Right renal cortex interstitium (tissue), 3 donors: ENCODE measurements around the gene L1CAM. TPM values are rescaled to one million over a fixed set of nuclear protein-coding genes. Genes with fewer than 3 reads are reported as not detected.
"Not testable (repeated sequence)": the region's sequence is repeated elsewhere in the genome, so short reads cannot be mapped to it uniquely, and the experiment has no call there.

Experiments used
- DNase-seq, 3 donors: peaks; one replicate each; pipeline ENCODE4 v3.0.0-alpha.2; 2013; ENCODE audit warnings: low read depth in 3 of 3, low spot score in 2 of 3
- polyA plus RNA-seq, 3 donors: library from polyadenylated mRNA; unstranded; fragments of 120-200 nt; gene quantifications; one replicate each; pipeline ENCODE4 v1.2.1, GENCODE V29; 2013; ENCODE audit not compliant: insufficient read length in 3 of 3

L1CAM gene
- polyA plus RNA-seq, 3 donors: 39.8 to 50.8 (median 47.8) TPM

GRCh38 chrX:153831429-153832150 lies 54.4 kb downstream of the L1CAM start:
- DNase-seq: no peak

DNA sequence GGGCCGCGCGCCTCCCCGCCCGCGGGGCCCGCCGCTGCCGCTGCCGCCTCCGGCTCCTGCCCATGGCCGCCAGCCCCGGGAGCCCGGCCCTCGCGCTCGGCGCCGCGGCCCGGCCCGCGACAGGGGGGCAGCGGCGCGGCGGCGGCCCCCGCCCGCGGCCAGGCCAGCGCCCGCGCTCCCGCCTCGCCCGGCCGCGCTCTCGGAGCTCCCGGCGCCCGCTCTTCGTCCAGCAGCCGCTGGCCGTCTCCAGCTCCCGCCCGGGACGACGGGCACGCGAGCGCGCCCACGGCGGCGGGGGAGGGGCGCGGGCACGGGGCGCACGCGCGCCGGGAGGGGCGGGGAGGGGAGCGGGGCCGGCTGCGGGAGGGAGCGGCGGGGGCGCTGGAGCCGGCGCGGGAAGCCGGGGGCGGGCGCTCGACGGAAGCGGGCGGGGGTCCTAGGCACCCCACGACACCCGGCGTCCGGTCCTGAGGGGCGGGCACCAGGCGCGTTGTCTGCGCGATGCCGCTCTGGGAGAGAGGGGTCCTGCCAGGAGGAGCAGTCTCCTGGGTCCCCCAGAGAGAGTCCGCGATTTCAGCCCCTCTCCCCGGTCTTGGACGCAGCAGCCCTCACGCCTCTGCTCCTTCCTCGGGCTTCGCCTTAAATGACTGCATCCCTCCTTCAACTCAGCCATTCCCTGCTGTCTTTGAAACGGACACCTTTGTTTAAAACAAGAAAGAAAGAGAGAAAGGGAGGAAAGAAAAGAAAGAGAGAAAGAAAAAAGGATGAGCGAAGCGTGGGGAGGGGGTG lies 55.1 kb downstream of the L1CAM start:
- no peak for DNase-seq

- DNase-seq: no peak
Observed at GRCh38 chrX:153829799-153830639, 56.0 kb downstream of the L1CAM start, which contains the start of gene PDZD4. Gene PDZD4 (minus strand): TSS chrX:153830544. CDS start chrX:153830298, 246 bp downstream.

DNA sequence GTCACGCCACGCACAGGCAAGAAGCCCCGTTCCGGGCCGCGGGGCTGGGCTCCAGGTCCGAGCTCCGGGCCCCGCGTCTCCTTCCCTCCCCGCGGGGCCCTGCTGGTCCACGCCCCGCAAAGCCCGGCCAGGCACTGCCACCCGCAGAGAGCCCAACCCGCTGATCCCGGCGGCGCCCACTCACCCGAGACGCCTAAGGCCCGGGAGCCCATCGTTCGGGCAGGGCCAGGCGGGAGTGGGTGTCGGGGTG lies 56.5 kb downstream of the L1CAM start:
- no peak for DNase-seq

DNA sequence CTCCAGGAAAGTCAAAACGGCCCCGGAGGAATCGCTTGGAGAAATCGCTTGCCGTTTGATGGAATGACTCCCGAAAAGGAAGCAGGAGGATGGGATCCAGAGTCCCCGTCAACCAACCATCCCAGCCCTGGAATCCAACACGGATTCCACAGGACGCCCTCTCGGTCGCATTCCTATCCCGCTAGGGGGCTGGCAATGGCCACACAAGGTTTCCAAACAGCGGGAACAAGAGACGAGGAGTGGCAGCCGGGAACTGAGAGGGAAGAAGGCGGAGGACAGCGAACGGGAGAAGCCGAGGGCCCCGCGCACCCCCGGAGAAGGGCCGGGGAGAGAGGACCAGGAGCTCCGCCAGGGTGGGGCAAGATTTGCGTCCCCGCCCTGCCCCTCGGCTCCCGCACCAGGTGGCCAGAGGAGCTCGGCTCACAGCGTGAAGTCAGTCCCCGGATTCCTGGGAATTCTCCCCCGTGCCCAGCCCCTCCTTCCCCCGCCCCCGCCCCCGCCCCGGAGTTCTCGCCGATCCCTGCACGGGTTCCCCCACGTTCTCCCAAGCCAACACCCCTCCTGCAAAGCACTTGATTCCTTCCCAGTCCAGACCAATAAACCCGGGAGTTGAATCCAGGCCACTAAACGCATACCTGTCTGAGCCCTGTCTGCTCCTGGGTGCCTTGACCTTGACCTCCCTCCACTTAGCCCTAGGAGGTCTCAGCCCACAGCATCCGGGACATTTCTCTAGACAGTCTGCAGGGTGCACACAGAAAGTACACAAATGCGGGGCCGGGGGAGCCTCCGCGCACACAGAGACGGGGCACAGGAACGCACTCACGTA lies 57.0 kb downstream of the L1CAM start:
- DNase-seq: no peak

DNA sequence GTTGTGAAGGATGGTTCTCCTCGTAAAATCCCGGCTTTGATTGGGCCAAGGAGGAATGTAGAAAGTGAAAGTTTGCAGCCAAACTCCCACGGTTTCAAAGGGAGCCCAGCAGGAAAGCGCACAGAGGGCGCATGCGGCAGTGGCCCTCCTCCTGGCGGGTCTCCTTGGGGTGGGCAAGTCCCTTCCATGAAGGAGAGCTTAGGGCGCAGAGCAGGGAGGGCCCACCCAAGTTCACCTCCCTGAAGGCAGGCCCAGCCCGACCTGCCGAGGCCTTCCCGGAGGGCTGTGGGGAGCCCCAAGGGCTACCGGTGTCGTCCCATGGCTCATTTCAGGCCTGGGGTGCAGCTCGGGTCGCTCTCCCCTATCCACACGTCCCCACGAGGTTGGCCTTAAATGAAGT lies 57.7 kb downstream of the L1CAM start:
- DNase-seq: no peak

GRCh38 chrX:153827903-153828302 lies 58.1 kb downstream of the L1CAM start:
- no peak for DNase-seq

- no peak for DNase-seq
Observed at GRCh38 chrX:153827016-153827415, 59.0 kb downstream of the L1CAM start.

DNA sequence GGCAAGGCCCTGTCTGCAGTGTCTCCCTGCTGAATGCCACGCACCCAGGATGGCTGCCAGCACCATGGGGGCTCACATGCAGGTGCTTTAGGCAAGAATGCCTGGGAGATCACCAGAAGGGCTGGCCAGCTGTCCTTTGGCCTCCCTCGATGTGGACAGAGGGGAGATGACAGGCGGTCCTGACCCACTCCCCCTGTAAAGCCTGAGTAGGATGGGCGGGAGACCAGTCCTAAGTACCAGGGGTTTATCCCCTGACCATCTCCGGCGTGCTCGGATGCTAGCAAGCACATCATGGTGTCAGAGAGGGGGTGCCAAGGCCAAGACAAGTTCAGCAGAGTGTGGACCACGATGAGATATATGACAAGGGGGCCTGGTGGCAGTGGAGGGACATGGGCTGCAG lies 60.9 kb downstream of the L1CAM start:
- no peak for DNase-seq

DNA sequence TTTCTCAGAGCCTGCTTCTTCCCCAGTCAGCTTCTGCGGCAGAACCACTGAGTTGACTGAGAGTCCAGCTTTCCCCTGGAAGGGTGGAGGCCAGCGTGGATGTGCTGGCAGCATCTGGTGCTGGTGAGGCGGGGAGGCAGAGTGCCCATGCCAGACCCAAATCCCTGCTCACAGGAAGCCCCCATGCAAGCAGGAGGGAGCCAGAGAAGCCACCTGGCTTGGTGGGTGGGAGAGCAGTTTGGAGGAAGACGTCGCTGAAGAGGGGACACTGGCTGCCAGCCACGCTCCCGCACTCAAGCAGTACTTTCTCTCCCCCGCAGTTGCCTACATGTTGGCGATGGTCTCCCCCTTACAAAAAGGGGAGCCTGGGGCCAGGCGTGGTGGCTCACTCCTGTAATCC lies 61.6 kb downstream of the L1CAM start:
- DNase-seq: no peak

DNA sequence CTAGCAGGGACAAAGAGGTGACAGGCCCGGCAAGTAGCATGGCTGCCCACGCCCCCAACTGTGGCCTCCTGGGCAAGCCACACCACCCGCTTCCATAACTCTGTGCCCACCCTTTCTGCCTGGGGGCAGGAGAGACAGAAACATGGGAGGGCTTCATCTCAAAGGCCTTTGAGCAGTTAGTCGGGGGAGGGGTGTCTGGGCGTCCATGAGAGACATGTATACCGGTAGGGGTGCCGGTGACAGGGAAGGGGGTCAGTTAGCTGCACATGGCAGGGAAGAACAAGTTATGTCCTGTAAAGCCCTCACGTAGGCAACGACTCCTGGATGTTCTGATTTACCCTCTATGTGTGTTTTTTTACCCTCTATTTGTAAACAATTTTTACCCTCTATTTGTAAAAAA lies 64.9 kb downstream of the L1CAM start:
- no peak for DNase-seq

DNA sequence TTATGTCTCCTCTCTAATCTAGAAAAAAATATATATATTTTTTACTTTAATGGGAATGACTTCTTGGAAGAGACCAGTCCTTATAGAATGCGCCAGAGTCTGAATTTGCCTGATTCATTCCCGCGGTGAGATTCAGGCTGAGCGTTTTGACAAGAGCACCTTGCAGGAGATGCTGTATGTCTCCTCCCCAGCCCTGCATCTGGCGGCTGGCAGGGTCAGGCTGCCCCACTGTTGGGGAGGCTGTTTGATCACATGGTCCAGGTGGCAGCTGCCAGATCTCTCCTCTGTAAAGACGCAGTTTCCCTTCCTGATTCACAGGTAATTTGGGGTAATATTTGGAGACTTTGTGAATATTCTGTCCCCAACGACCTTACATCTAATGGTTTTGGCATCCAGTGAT lies 65.4 kb downstream of the L1CAM start:
- no peak for DNase-seq

DNA sequence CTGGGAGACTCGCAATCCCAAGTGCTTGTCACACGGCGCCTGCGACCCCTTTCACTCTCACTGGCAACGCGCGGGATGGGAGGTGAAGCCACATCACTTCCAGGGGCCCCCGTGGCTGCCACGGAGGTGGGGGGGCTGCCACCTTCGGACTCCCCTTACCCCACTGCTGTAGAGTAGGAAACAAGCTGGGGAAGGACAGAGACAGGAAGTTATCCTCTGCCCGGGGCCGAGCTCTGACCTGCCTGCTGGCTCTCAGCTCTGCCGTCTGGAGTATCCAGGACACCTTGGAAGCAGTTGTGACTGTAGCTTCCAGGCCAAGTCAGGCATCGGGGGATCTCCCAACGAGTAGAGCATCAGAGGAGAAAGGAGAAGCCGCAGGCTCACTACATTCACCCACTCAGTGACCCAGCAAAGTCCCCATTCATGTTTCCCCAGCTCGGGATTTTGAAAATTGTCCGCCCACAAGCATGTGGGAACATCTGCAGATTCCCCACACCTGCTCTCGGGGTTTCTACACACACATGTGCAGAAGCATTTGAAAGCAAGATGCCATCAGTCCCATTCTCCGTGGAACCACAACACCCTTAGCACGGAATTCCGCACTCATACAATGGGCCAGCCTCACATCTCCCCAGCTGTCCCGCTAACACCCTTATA lies 66.5 kb downstream of the L1CAM start:
- DNase-seq: no peak

GRCh38 chrX:153818571-153819383 lies 67.2 kb downstream of the L1CAM start:
- no peak for DNase-seq

DNA sequence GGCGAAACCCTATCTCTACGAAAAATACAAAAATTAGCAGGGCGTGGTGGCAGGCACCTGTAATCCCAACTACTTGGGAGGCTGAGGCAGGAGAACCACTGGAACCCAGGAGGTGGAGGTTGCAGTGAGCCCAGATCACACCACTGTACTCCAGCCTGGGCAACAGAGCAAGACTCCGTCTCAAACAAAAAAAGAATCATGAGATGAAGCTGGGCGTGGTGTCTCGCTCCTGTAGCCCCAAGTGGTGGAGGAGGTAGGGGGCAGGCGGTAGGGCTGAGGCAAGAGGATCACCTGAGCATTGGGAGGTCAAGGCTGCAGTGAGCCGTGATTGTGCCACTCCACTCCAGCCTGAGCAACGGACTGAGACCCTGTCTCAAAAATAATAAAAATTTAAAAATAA lies 67.9 kb downstream of the L1CAM start:
- not testable (repeated sequence) for DNase-seq

DNA sequence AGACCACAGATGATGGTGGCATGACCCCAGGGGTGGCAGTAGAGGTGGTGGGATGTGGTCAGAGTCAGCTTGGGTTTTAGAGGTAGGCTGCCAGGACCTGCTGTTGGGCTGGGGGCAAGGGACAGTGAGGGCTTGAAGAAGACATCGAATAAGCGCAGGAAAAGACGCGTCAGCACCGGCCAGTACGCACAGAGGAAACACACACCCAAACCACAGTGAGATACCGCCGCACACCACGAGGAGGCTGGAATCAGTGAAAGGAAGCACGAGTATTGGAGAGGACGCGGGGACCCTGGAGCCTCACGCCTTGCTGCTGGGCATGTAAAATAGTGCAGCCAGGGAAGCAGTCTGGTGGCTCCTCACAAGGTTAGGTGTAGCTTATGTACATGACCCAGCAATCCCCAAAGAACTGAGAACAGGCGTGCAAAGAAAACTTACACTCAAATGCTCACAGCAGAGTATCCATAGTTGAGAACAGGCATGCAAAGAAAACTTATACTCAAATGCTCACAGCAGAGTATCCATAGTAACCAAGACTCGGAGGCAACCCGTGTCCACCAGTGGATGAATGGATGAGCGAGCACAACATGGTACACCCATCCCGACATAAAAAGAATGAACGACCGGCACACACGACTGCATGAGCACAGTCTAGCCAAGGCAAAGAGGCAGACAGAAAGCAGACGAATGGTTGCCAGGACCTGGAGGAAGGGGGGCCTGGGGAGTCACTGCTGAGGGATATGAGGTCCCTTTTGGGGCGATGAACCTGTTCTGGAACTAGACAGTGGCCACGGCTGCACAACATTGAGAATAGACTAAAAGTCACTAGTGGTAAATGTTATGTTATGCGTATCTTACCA lies 68.9 kb downstream of the L1CAM start:
- DNase-seq: no peak

GRCh38 chrX:153814591-153815315 lies 71.2 kb downstream of the L1CAM start:
- DNase-seq: no peak

GRCh38 chrX:153813161-153813560 lies 72.8 kb downstream of the L1CAM start:
- DNase-seq: no peak
